K562 (cell line): ENCODE results near the gene OGFR. TPM values are rescaled to one million over a fixed set of nuclear protein-coding genes. Genes with fewer than 3 reads are reported as not detected.

Experiments used
- ATAC-seq: fragments of 200-7000 bp; cut with Tn5 transposase; 3 replicates; pipeline ENCODE4 v1.9.1; 2020; ENCODE audit warnings: moderate library complexity
- BruUV-seq: library from RNA; stranded (reverse); fragments of 400-500 nt; replicated peaks from 2 replicates; lab custom pipeline; 2021; lab: Mats Ljungman, UMichigan
- CTCF ChIA-PET: fragments of 300-600 bp; formaldehyde crosslinking; extraction: SDS; loops from one replicate; lab custom pipeline; 2021; ENCODE audit warnings: low intra/inter-chr PET ratio; lab: Yijun Ruan, JAX
- POLR2A ChIA-PET: fragments of 300-600, 350-650 bp; sonication (Branson Sonifier 250); formaldehyde crosslinking; extraction: SDS; loops from one replicate; lab custom pipeline; 2021; ENCODE audit warnings: antibody characterized with exemption, inconsistent platforms; lab: Yijun Ruan, JAX
- DNase-seq, 4 experiments: peaks; one replicate each; pipeline versions ENCODE4 v3.0.0 to v3.0.0-alpha.2; 2011 to 2018; ENCODE audit warnings: low spot score in 3 of 4, mixed read lengths in 3 of 4; ENCODE audit errors: extremely low read depth in 1 of 4
- FAIRE-seq: peaks from 2 replicates; lab custom pipeline; 2011; peaks lifted over from hg19 to GRCh38; lab: Jason Lieb, UNC
- H2AFZ ChIP-seq: 2 replicates; pipeline ENCODE4 v1.6.0; 2011; ENCODE audit warnings: low read depth, low read length, control low read depth, inconsistent platforms
- H3K27ac ChIP-seq: fragments of 200-600 bp; 3 replicates; pipeline ENCODE4 v1.8.0; 2011; ENCODE audit warnings: low read depth, mild to moderate bottlenecking, control low read depth, inconsistent platforms, low read length, moderate library complexity, mixed read lengths; ENCODE audit errors: extremely low read depth
- H3K27me3 ChIP-seq, 2 experiments: fragments of 300-600 bp in 1 of 2; 2 replicates in 1 of 2; 3 replicates in 1 of 2; pipeline versions ENCODE4 v1.6.0 to v1.8.0; 2011; ENCODE audit warnings: inconsistent platforms in 2 of 2, low read length in 2 of 2, mild to moderate bottlenecking in 1 of 2, mixed read lengths in 1 of 2, moderate library complexity in 1 of 2; ENCODE audit not compliant: control insufficient read depth in 2 of 2, insufficient read depth in 2 of 2
- H3K36me3 ChIP-seq: fragments of 300-600 bp; 3 replicates; pipeline ENCODE4 v1.8.0; 2011; ENCODE audit warnings: mild to moderate bottlenecking, low read length, inconsistent platforms; ENCODE audit not compliant: control insufficient read depth, insufficient read depth
- H3K4me1 ChIP-seq, 2 experiments: fragments of 200-600 bp in 1 of 2; replicated peaks in 1 of 2; 2 replicates in 1 of 2; 3 replicates in 1 of 2; pipeline versions ENCODE4 v1.5.1 to v1.8.0; 2011; ENCODE audit warnings: inconsistent platforms in 2 of 2, low read length in 2 of 2, mild to moderate bottlenecking in 1 of 2, mixed read lengths in 1 of 2, moderate library complexity in 1 of 2; ENCODE audit not compliant: control insufficient read depth in 2 of 2, insufficient read depth in 2 of 2
- H3K4me2 ChIP-seq: 2 replicates; pipeline ENCODE4 v1.6.1; 2011; ENCODE audit warnings: low read length, control low read depth, inconsistent platforms, mixed read lengths; ENCODE audit not compliant: insufficient read depth
- H3K4me3 ChIP-seq: fragments of 200-600 bp; sonication (generic), shearing (Covaris generic); 2 replicates; pipeline ENCODE4 v1.5.1; 2016; ENCODE audit warnings: control low read depth, inconsistent platforms
- H3K79me2 ChIP-seq: fragments of 200-600 bp; 3 replicates; pipeline ENCODE4 v1.8.0; 2011; ENCODE audit warnings: low read length, inconsistent platforms; ENCODE audit not compliant: control insufficient read depth, insufficient read depth
- H3K9ac ChIP-seq, 2 experiments: 2 replicates each; pipeline versions ENCODE4 v1.6.0 to v1.6.1; 2011; ENCODE audit warnings: low read depth in 2 of 2, low read length in 2 of 2, control low read depth in 1 of 2, inconsistent platforms in 1 of 2, mild to moderate bottlenecking in 1 of 2, mixed read lengths in 1 of 2; ENCODE audit not compliant: insufficient read depth in 1 of 2
- H3K9me1 ChIP-seq: one replicate; pipeline ENCODE4 v1.6.0; 2011; ENCODE audit warnings: inconsistent platforms, mild to moderate bottlenecking, low read length, moderate library complexity; ENCODE audit not compliant: control insufficient read depth, insufficient read depth
- H3K9me3 ChIP-seq: replicated peaks from 2 replicates; pipeline ENCODE4 v1.5.1; 2011; ENCODE audit warnings: low read depth, low read length, inconsistent platforms; ENCODE audit not compliant: control insufficient read depth, insufficient read depth
- H4K20me1 ChIP-seq: replicated peaks from 2 replicates; pipeline ENCODE4 v1.6.1; 2011; ENCODE audit warnings: low read length, inconsistent platforms, mixed read lengths; ENCODE audit not compliant: control insufficient read depth, insufficient read depth
- CBX3 ChIP-seq, 2 experiments: IDR thresholded peaks; 1 replicate in 1 of 2; 2 replicates in 1 of 2; pipeline ENCODE4 v1.6.1; 2012; ENCODE audit warnings: inconsistent platforms in 2 of 2, low read length in 2 of 2, borderline replicate concordance in 1 of 2, control low read depth in 1 of 2
- DACH1 ChIP-seq: fragments of 450-650 bp; IDR thresholded peaks from 2 replicates; pipeline ENCODE4 v1.6.1; 2018; ENCODE audit not compliant: partially characterized antibody
- FOXM1 ChIP-seq, 2 experiments: fragments of 450-650 bp in 1 of 2; sonication (generic) in 1 of 2; formaldehyde crosslinking in 1 of 2; IDR thresholded peaks; 2 replicates each; pipeline versions ENCODE4 v1.6.1 to v1.9.0; 2017 to 2022; ENCODE audit warnings: low read depth in 2 of 2, mild to moderate bottlenecking in 2 of 2, missing genetic modification reagents in 1 of 2, moderate library complexity in 1 of 2
- HEY1 ChIP-seq: fragments of 250-450 bp; sonication (Bioruptor Pico); IDR thresholded peaks from 2 replicates; pipeline ENCODE4 v1.5.0; 2020; ENCODE audit warnings: mild to moderate bottlenecking, moderate library complexity, borderline replicate concordance
- LARP7 ChIP-seq: fragments of 450-650 bp; IDR thresholded peaks from 2 replicates; pipeline ENCODE4 v1.6.1; 2016
- NFIC ChIP-seq: fragments of 450-650 bp; IDR thresholded peaks from 2 replicates; pipeline ENCODE4 v1.6.1; 2017; ENCODE audit warnings: mild to moderate bottlenecking, inconsistent platforms
- PHF21A ChIP-seq: fragments of 450-650 bp; IDR thresholded peaks from 2 replicates; pipeline ENCODE4 v1.6.1; 2017; ENCODE audit warnings: low read depth, borderline replicate concordance
- PTBP1 ChIP-seq: fragments of 200-400 bp; formaldehyde crosslinking; IDR thresholded peaks from 2 replicates; pipeline ENCODE4 v1.6.1; 2017; ENCODE audit warnings: low read depth, low read length
- SRSF3 ChIP-seq: fragments of 200-400 bp; formaldehyde crosslinking; IDR thresholded peaks from 2 replicates; pipeline ENCODE4 v1.6.1; 2016; ENCODE audit warnings: mild to moderate bottlenecking, low read length, moderate library complexity; ENCODE audit not compliant: insufficient read depth
- WHSC1 ChIP-seq: IDR thresholded peaks from one replicate; pipeline ENCODE4 v1.6.1; 2012; ENCODE audit warnings: low read length, control low read depth, inconsistent platforms
- ZNF79 ChIP-seq: fragments of 250-450 bp; sonication (Bioruptor Pico); IDR thresholded peaks from 2 replicates; pipeline ENCODE4 v1.4.0; 2020; ENCODE audit warnings: low read depth, mild to moderate bottlenecking, moderate library complexity
- ZZZ3 ChIP-seq: fragments of 450-650 bp; IDR thresholded peaks from 2 replicates; pipeline ENCODE4 v1.6.1; 2016; ENCODE audit warnings: antibody characterized with exemption, mild to moderate bottlenecking, moderate library complexity
- WGBS: fragments of 100-300 bp; shearing (Covaris generic); methylation state at CpG from one replicate; pipeline ENCODE4 v1.1.6; 2016; ENCODE audit warnings: low coverage, mixed read lengths; ENCODE audit not compliant: insufficient coverage; ENCODE audit errors: missing lambda C conversion rate; 5-methylcytosine and 5-hydroxymethylcytosine counted together
- in situ Hi-C: fragments of 300-500 bp; cut with MboI; formaldehyde crosslinking; loops from 4 replicates; pipeline ENCODE4 v1.15.0; 2018; ENCODE audit warnings: inconsistent platforms, mixed read lengths
- intact Hi-C: fragments of 100-400 bp; cut with micrococcal nuclease; formaldehyde crosslinking; loops from 2 replicates; pipeline ENCODE4 v1.14.2; 2022
- polyA plus RNA-seq, 8 experiments: library from polyadenylated mRNA; depleted of rRNA in 4 of 8; stranded (reverse) in 5 of 8; unstranded in 3 of 8; fragments of >200 nt; fragmentation: Nextera tagmentation in 2 of 8; fragmentation: Illumina TruSeq in 1 of 8; extraction: Ambion mirVana in 2 of 8; extraction: Trizol in 1 of 8; gene quantifications; 2 replicates each; pipeline versions ENCODE4 v1.2.1 to v1.2.3, GENCODE V29; 2011 to 2014; ENCODE audit warnings: inconsistent platforms in 1 of 8, missing spikeins in 1 of 8
- total RNA-seq, 7 experiments: library from RNA; depleted of rRNA in 6 of 7; stranded (reverse); fragments of >200 nt in 6 of 7; fragmentation: Illumina TruSeq in 2 of 7; extraction: Trizol in 2 of 7; gene quantifications; 2 replicates each; pipeline versions ENCODE4 v1.2.1 to v1.2.3, GENCODE V29; 2011 to 2021; ENCODE audit warnings: low replicate concordance in 1 of 7
- TF ChIP-seq, protein P1 (sequence below): fragments of 450-650 bp; conservative IDR thresholded peaks from 2 replicates; pipeline ENCODE4 v1.6.1; 2016; ENCODE audit warnings: missing genetic modification characterization, low read depth, mild to moderate bottlenecking, control low read depth, missing compliant biosample characterization
- TF ChIP-seq, protein P2 (sequence below), 2 experiments: fragments of 250-450 bp in 1 of 2; fragments of 450-650 bp in 1 of 2; sonication (Bioruptor Pico) in 1 of 2; IDR thresholded peaks; 2 replicates each; pipeline versions ENCODE4 v1.6.1 to v1.8.0; 2016 to 2021; ENCODE audit warnings: mild to moderate bottlenecking in 2 of 2, moderate library complexity in 2 of 2, missing compliant biosample characterization in 1 of 2, missing genetic modification characterization in 1 of 2

OGFR gene
- total and polyA plus RNA-seq, 9 of the 15 experiments (the other 6 are each of a cell fraction or from before 2014, with no cell fraction given): 0.39 to 56.3 (median 17.5) TPM

DNA sequence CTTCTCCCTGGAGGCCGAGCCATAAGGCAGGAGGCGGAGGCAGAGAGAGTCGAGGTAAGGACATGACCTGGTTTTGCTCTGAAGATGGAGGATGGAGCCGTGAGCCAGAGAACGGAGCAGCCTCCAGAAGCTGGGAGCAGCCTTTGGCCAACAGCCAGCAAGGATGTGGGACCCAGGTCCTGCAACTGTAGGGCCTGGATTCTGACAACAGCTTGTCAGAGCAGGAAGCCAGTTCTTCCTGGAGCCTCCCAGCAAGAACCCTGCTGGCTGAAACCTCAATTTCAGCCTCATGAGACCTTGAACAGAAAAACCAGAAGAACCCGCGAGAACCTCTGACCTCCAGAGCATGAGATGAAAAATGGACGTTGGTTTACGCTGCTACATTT, 21.7 kb upstream of the OGFR start:
- in situ Hi-C loops: no loop called here

DNA sequence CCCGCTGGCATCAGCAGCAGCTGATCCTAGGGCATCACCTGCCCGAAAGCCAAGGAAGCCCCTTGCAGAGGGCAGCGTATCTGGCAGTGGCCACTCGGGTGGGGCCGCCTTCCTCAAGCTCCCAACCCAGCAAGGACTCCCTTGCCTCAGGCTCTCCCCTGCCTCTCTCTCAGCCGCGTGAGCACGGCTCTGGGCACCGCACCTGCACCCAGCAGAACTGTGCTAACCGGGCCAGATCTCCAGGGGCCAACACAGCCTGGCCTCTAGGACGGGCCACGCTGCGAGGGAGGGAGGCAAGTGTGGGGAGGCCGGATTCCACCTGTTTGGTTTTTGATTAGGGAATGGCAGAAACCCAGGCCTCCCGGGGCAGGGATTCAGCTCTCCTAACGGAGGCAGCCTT, 20.1 kb upstream of the OGFR start:
- Histone ChIP-seq H3K79me2 (no peaks in the 10 kb centered on the region), H3K27ac (no peak overlapping the region), H4K20me1 (no peaks in the 10 kb centered on the region), H2AFZ (no peak overlapping the region; the same call in 1 of the 2 replicates), H3K4me1 (peaks cover 0 to 28% of the 10 kb centered on the region in 2 experiments; a peak in 2 of 5 replicates), H3K9me1 (no peaks in the 10 kb centered on the region), H3K27me3 (peaks cover 4 to 10% of the 10 kb centered on the region in 2 experiments; a peak in 3 of 5 replicates), H3K9ac (peak overlapping the region in 1 of 2 experiments; percentile 21; a peak in 1 of 4 replicates), H3K4me2 (no peak overlapping the region), H3K4me3 (no peak overlapping the region), H3K9me3 (no peaks in the 10 kb centered on the region), H3K36me3 (no peaks in the 10 kb centered on the region)
- ATAC-seq (no peak), DNase-seq (no peak), FAIRE-seq (no peak)
- no TSS peak for BruUV-seq
- intact Hi-C loops: no loop called here
- POLR2A ChIA-PET: interaction anchor here (0.6 kb wide), 1 partner anchor 46 kb away, joined by 3 read pairs; no protein-coding TSS in a partner anchor
- 29% methylated on average over 14 of the region's 16 CpGs for WGBS
- in situ Hi-C loops: no loop called here
- CTCF ChIA-PET: no interaction called here
- TF ChIP-seq, protein P1, sequence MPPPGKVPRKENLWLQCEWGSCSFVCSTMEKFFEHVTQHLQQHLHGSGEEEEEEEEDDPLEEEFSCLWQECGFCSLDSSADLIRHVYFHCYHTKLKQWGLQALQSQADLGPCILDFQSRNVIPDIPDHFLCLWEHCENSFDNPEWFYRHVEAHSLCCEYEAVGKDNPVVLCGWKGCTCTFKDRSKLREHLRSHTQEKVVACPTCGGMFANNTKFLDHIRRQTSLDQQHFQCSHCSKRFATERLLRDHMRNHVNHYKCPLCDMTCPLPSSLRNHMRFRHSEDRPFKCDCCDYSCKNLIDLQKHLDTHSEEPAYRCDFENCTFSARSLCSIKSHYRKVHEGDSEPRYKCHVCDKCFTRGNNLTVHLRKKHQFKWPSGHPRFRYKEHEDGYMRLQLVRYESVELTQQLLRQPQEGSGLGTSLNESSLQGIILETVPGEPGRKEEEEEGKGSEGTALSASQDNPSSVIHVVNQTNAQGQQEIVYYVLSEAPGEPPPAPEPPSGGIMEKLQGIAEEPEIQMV (tag): no peak
- TF ChIP-seq PHF21A: no peak
- no peak for TF ChIP-seq PTBP1
- no peak for TF ChIP-seq SRSF3
- no peak for TF ChIP-seq DACH1
- TF ChIP-seq WHSC1: no peak
- no peak for TF ChIP-seq CBX3 (IDR thresholded peaks at IDR 0.05; ENCODE audit: borderline replicate concordance in 1 of 2, low read length in 2 of 2)
- TF ChIP-seq ZZZ3: no peak
- TF ChIP-seq FOXM1 (IDR thresholded peaks at IDR 0.05; ENCODE audit: low read depth): no peak
- no peak for TF ChIP-seq FOXM1 (CRISPR knock-in tag; IDR thresholded peaks at IDR 0.05; ENCODE audit: low read depth)
- no peak for TF ChIP-seq ZNF79 (CRISPR knock-in tag)
- no peak for TF ChIP-seq HEY1 (CRISPR knock-in tag)

More for the DNA sequence above, 21.7 kb upstream of the OGFR start:
- H3K9me1 ChIP-seq: no peaks in the 10 kb centered on the region
- no peaks in the 10 kb centered on the region for H3K79me2 ChIP-seq
- H3K9ac ChIP-seq: no peak overlapping the region
- H3K4me1 ChIP-seq: peaks cover 0 to 35% of the 10 kb centered on the region in 2 experiments; a peak in 3 of 5 replicates
- ATAC-seq (no peak), FAIRE-seq (peak; percentile 23)
- intact Hi-C loops: no loop called here
- POLR2A ChIA-PET: interaction anchor here (0.6 to 0.7 kb wide), 2 partner anchors 13 to 72 kb away, joined by 3 read pairs; no protein-coding TSS in a partner anchor
- H3K36me3 ChIP-seq: no peaks in the 10 kb centered on the region
- CTCF ChIA-PET: no interaction called here
- BruUV-seq: no TSS peak
- TF ChIP-seq LARP7 (no peak), NFIC (peak; percentile 40; the same call in 1 of the 2 replicates)
- TF ChIP-seq, protein P2, sequence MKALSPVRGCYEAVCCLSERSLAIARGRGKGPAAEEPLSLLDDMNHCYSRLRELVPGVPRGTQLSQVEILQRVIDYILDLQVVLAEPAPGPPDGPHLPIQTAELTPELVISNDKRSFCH (CRISPR knock-in tag; IDR thresholded peaks at IDR 0.05): no peak
- TF ChIP-seq, protein P2 (tag; IDR thresholded peaks at IDR 0.05): no peak
- TF ChIP-seq, all 486 proteins: peak for 1
- WGBS: 45% methylated on average over 9 of the region's 9 CpGs
- DNase-seq: no peak
- Histone ChIP-seq H3K27ac (no peak overlapping the region), H3K4me2 (no peak overlapping the region), H2AFZ (peak overlapping the region; percentile 12; the same call in 1 of the 2 replicates), H4K20me1 (no peaks in the 10 kb centered on the region), H3K4me3 (no peak overlapping the region), H3K27me3 (no peaks in the 10 kb centered on the region), H3K9me3 (no peaks in the 10 kb centered on the region)
